ENCODE results near the gene TF.

The TF gene

DNA sequence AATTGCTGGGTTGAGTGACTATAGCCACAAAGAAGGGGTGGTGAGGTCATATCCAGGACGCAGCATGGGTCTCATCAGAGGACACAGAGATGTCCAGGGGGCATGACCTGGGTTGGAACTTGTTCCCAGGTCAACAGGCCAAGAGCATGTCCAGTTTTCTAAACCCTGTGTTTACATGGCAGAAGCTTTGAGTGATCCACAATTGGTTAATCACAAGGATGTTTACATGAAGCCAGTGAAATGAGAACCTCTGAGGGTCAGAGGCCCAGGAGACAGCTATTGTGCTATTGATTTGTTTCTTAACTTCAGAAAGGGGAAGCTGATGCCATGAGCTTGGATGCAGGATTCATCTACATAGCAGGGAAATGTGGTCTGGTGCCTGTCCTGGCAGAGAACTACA, 42.3 kb upstream of the TF start:
- H3K4me3 ChIP-seq (ENCODE audit: low read depth, low read length): no peak overlapping the region
- in situ Hi-C loops (cut with HindIII; ENCODE audit: low sequenced_read_pairs): no loop called here
- DNase-seq (ENCODE audit: low read depth): no peak
- TF ChIP-seq, protein P1, sequence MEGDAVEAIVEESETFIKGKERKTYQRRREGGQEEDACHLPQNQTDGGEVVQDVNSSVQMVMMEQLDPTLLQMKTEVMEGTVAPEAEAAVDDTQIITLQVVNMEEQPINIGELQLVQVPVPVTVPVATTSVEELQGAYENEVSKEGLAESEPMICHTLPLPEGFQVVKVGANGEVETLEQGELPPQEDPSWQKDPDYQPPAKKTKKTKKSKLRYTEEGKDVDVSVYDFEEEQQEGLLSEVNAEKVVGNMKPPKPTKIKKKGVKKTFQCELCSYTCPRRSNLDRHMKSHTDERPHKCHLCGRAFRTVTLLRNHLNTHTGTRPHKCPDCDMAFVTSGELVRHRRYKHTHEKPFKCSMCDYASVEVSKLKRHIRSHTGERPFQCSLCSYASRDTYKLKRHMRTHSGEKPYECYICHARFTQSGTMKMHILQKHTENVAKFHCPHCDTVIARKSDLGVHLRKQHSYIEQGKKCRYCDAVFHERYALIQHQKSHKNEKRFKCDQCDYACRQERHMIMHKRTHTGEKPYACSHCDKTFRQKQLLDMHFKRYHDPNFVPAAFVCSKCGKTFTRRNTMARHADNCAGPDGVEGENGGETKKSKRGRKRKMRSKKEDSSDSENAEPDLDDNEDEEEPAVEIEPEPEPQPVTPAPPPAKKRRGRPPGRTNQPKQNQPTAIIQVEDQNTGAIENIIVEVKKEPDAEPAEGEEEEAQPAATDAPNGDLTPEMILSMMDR (IDR thresholded peaks at IDR 0.05; ENCODE audit: low read depth, low read length, missing control alignments): no peak

DNA sequence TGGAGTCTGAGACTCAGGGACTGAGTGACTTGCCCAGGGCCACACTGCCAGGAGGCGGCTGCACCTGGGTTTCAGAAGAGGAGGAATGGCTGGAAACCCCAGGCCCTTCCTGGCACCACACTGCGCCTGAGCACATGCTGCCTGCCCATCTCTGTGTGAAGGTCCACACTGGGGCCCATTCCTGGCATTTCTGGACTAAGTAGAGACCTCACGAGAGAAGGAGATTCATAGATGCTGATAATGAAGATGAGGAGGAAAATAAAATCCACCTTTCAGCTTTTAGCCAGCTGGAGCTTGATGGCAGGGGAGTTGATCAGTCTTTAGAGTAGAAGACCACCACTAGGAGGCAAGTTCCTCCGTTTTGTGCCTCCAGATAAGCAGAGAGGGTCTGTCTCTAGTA, 40.2 kb upstream of the TF start:
- H3K4me3 ChIP-seq (ENCODE audit: low read depth, low read length): no peak overlapping the region
- no peak for DNase-seq (ENCODE audit: low read depth)
- TF ChIP-seq, protein P1 (IDR thresholded peaks at IDR 0.05; ENCODE audit: low read depth, low read length, missing control alignments): no peak
- in situ Hi-C loops (cut with HindIII; ENCODE audit: low sequenced_read_pairs): no loop called here

- TF ChIP-seq, protein P1 (IDR thresholded peaks at IDR 0.05; ENCODE audit: low read depth, low read length, missing control alignments): no peak
- DNase-seq (ENCODE audit: low read depth): no peak
- H3K4me3 ChIP-seq (ENCODE audit: low read depth, low read length): no peak overlapping the region
- in situ Hi-C loops (cut with HindIII; ENCODE audit: low sequenced_read_pairs): no loop called here
These were observed 36.9 kb upstream of the TF start for GRCh38 chr3:133709139-133709750.

GRCh38 chr3:133711013-133711412, 35.2 kb upstream of the TF start:
- no peak for DNase-seq (ENCODE audit: low read depth)
- TF ChIP-seq, protein P1 (IDR thresholded peaks at IDR 0.05; ENCODE audit: low read depth, low read length, missing control alignments): no peak
- in situ Hi-C loops (cut with HindIII; ENCODE audit: low sequenced_read_pairs): no loop called here
- H3K4me3 ChIP-seq (ENCODE audit: low read depth, low read length): no peak overlapping the region

DNA sequence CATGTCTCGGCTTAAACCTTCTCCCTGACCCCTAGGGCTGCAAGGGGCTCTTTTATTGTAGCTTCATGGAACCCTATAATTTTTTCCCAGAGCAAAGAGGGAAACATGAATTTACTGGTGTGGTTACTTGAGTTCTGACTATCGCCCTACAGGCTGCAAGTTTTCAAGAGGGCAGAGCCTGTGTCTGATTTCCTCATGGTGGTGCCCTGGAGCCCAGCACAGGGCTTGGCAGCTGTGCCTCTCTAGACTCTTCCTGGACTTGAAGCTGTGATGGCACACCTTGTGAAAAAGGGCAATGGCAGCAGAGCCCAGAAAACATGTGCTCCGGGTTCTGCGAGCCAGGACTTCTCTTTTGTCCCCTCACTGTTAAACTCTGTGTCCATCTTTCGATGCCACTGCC, 34.2 kb upstream of the TF start:
- in situ Hi-C loops (cut with HindIII; ENCODE audit: low sequenced_read_pairs): no loop called here

GRCh38 chr3:133713347-133713746, 32.8 kb upstream of the TF start:
- TF ChIP-seq, protein P1 (IDR thresholded peaks at IDR 0.05; ENCODE audit: low read depth, low read length, missing control alignments): no peak
- no peak overlapping the region for H3K4me3 ChIP-seq (ENCODE audit: low read depth, low read length)
- in situ Hi-C loops (cut with HindIII; ENCODE audit: low sequenced_read_pairs): no loop called here
- DNase-seq (ENCODE audit: low read depth): no peak

More for the DNA sequence above, 34.2 kb upstream of the TF start:
- no peak for DNase-seq (ENCODE audit: low read depth)
- TF ChIP-seq, protein P1 (IDR thresholded peaks at IDR 0.05; ENCODE audit: low read depth, low read length, missing control alignments): no peak
- no peak overlapping the region for H3K4me3 ChIP-seq (ENCODE audit: low read depth, low read length)

Data from astrocyte of the cerebellum (primary cell).